Endothelial cell of umbilical vein (primary cell): Measurements from ENCODE around the gene ANO4. TPM values are rescaled to one million over a fixed set of nuclear protein-coding genes. Genes with fewer than 3 reads are reported as not detected.

ENCODE experiments used
- BruUV-seq: library from RNA; stranded (reverse); fragments of 400-500 nt; replicated peaks from 2 replicates; lab custom pipeline; 2021; lab: Mats Ljungman, UMichigan
- CTCF ChIA-PET: fragments of 300-600, 350-600 bp; sonication (Branson Sonifier 250); formaldehyde crosslinking; loops from one replicate; lab custom pipeline; 2021; ENCODE audit warnings: antibody characterized with exemption, inconsistent platforms; lab: Charles Lee
- POLR2A ChIA-PET: fragments of 300-600, 350-600 bp; sonication (Branson Sonifier 250); formaldehyde crosslinking; loops from one replicate; lab custom pipeline; 2021; ENCODE audit warnings: antibody characterized with exemption, inconsistent platforms; lab: Charles Lee
- DNase-seq: peaks from one replicate; pipeline ENCODE4 v3.0.0-alpha.2; 2011; ENCODE audit warnings: low read depth, low spot score
- FAIRE-seq: peaks from 2 replicates; lab custom pipeline; 2011; peaks lifted over from hg19 to GRCh38; lab: Jason Lieb, UNC
- H2AFZ ChIP-seq: 2 replicates; pipeline ENCODE4 v1.6.0; 2012; ENCODE audit warnings: low read depth, low read length, control low read depth, inconsistent platforms
- H3K27ac ChIP-seq: 2 replicates; pipeline ENCODE4 v1.5.1; 2011; ENCODE audit warnings: low read depth, mild to moderate bottlenecking, control low read depth, low read length, moderate library complexity; ENCODE audit not compliant: insufficient read depth
- H3K27me3 ChIP-seq, 2 experiments: 2 replicates each; pipeline versions ENCODE4 v1.6.0 to v1.6.1; 2011; ENCODE audit warnings: low read length in 2 of 2, mixed read lengths in 1 of 2; ENCODE audit not compliant: control insufficient read depth in 2 of 2, insufficient read depth in 2 of 2
- H3K36me3 ChIP-seq, 2 experiments: 2 replicates in 1 of 2; 3 replicates in 1 of 2; pipeline ENCODE4 v1.5.1; 2011; ENCODE audit warnings: low read length in 2 of 2, mild to moderate bottlenecking in 1 of 2, moderate library complexity in 1 of 2; ENCODE audit not compliant: control insufficient read depth in 2 of 2, insufficient read depth in 2 of 2; ENCODE audit errors: extremely low read depth in 1 of 2
- H3K4me1 ChIP-seq: 3 replicates; pipeline ENCODE4 v1.5.1; 2011; ENCODE audit warnings: mild to moderate bottlenecking, low read length; ENCODE audit not compliant: control insufficient read depth, insufficient read depth; ENCODE audit errors: extremely low read depth
- H3K4me2 ChIP-seq: 2 replicates; pipeline ENCODE4 v1.6.1; 2011; ENCODE audit warnings: low read length, control low read depth, mixed read lengths; ENCODE audit not compliant: insufficient read depth
- H3K4me3 ChIP-seq, 3 experiments: fragments of 200-600 bp in 1 of 3; sonication (generic), shearing (Covaris generic) in 1 of 3; replicated peaks in 1 of 3; 2 replicates each; pipeline ENCODE4 v1.5.1; 2011 to 2016; ENCODE audit warnings: control low read depth in 3 of 3, low read length in 3 of 3, mild to moderate bottlenecking in 2 of 3, inconsistent platforms in 1 of 3, low read depth in 1 of 3, moderate library complexity in 1 of 3; ENCODE audit not compliant: insufficient read depth in 1 of 3
- H3K79me2 ChIP-seq: 2 replicates; pipeline ENCODE4 v1.6.0; 2012; ENCODE audit warnings: low read length, inconsistent platforms; ENCODE audit not compliant: control insufficient read depth, insufficient read depth
- H3K9ac ChIP-seq: replicated peaks from 2 replicates; pipeline ENCODE3; 2011; ENCODE audit warnings: low read length, control low read depth; ENCODE audit not compliant: insufficient read depth; ENCODE audit errors: extremely low read depth
- H3K9me1 ChIP-seq: replicated peaks from 3 replicates; pipeline ENCODE4 v1.6.0; 2011; ENCODE audit warnings: mild to moderate bottlenecking, low read length; ENCODE audit not compliant: control insufficient read depth, insufficient read depth; ENCODE audit errors: extremely low read depth
- H3K9me3 ChIP-seq: replicated peaks from 2 replicates; pipeline ENCODE4 v1.5.1; 2012; ENCODE audit warnings: low read length, inconsistent platforms; ENCODE audit not compliant: control insufficient read depth, insufficient read depth
- H4K20me1 ChIP-seq: replicated peaks from 2 replicates; pipeline ENCODE3; 2011; ENCODE audit warnings: mild to moderate bottlenecking, low read length; ENCODE audit not compliant: control insufficient read depth, insufficient read depth; ENCODE audit errors: extremely low read depth
- CTCF ChIP-seq, 2 donors: IDR thresholded peaks; 1 replicate in 1 of 2; 2 replicates in 1 of 2; pipeline ENCODE4 v1.5.1; 2011; ENCODE audit warnings: low read length in 2 of 2, mild to moderate bottlenecking in 2 of 2, moderate library complexity in 2 of 2, control low read depth in 1 of 2, inconsistent platforms in 1 of 2, low read depth in 1 of 2; ENCODE audit not compliant: insufficient read depth in 1 of 2; ENCODE audit errors: extremely low read depth in 1 of 2
- EZH2 ChIP-seq: IDR thresholded peaks from 2 replicates; pipeline ENCODE4 v1.6.1; 2012; ENCODE audit warnings: borderline replicate concordance, low read depth, mild to moderate bottlenecking, moderate library complexity, low read length, inconsistent platforms; ENCODE audit not compliant: severe bottlenecking
- FOS ChIP-seq: IDR thresholded peaks from 2 replicates; pipeline ENCODE4 v1.6.1; 2011; ENCODE audit warnings: mild to moderate bottlenecking, low read length, moderate library complexity, borderline replicate concordance; ENCODE audit not compliant: insufficient read depth
- GATA2 ChIP-seq: IDR thresholded peaks from 2 replicates; pipeline ENCODE4 v1.7.0; 2011; ENCODE audit warnings: low read depth, mild to moderate bottlenecking, moderate library complexity, mixed read lengths, low read length; ENCODE audit not compliant: insufficient read length, insufficient read depth
- JUN ChIP-seq: IDR thresholded peaks from 2 replicates; pipeline ENCODE4 v1.6.1; 2011; ENCODE audit warnings: borderline replicate concordance, low read depth; ENCODE audit not compliant: insufficient read length, insufficient read depth
- MAX ChIP-seq: IDR thresholded peaks from 2 replicates; pipeline ENCODE4 v1.6.1; 2011; ENCODE audit not compliant: insufficient read depth, insufficient read length
- MYC ChIP-seq: IDR thresholded peaks from one replicate; pipeline ENCODE4 v1.6.1; 2011; ENCODE audit warnings: mild to moderate bottlenecking, low read depth, low read length
- POLR2A ChIP-seq: IDR thresholded peaks from 2 replicates; pipeline ENCODE4 v1.6.1; 2012; ENCODE audit warnings: low read depth, mild to moderate bottlenecking, control low read depth, low read length
- POLR2AphosphoS5 ChIP-seq: IDR thresholded peaks from 2 replicates; pipeline ENCODE4 v1.6.1; 2012; ENCODE audit warnings: low read depth, mild to moderate bottlenecking, control low read depth, low read length, moderate library complexity; ENCODE audit not compliant: insufficient read depth
- dilution Hi-C: fragments of 300-500 bp; cut with MboI; formaldehyde crosslinking; loops from one replicate; pipeline ENCODE4 v1.15.0; 2019; ENCODE audit warnings: low sequenced_read_pairs; ENCODE audit not compliant: extremely low pct_ligation_motif_present
- intact Hi-C: fragments of 100-400 bp; cut with micrococcal nuclease; formaldehyde crosslinking; loops from one replicate; pipeline ENCODE4 v1.10.0; 2022
- polyA plus RNA-seq, 4 experiments: library from polyadenylated mRNA; depleted of rRNA in 3 of 4; stranded (reverse) in 3 of 4; unstranded in 1 of 4; fragments of >200 nt; gene quantifications; 2 replicates each; pipeline versions ENCODE4 v1.2.1 to v1.2.3, GENCODE V29; 2011 to 2012; ENCODE audit warnings: missing spikeins in 1 of 4
- total RNA-seq: library from RNA; stranded (reverse); gene quantifications from 2 replicates; pipeline ENCODE4 v1.2.3, GENCODE V29; 2021

ANO4 gene
- total and polyA plus RNA-seq, 2 donors (not counting 3 experiments of a cell fraction or from before 2014, with no cell fraction given), result 0.25 TPM; not detected in 1

- FAIRE-seq (no peak), DNase-seq (no peak)
- no peak overlapping the region for H3K9ac ChIP-seq
- dilution Hi-C loops (no loop called here), intact Hi-C loops (no loop called here)
- no peaks in the 10 kb centered on the region for H3K36me3 ChIP-seq
- CTCF ChIA-PET, result interaction anchor here (2.0 kb wide), 1 partner anchor 12 kb away, joined by 4 read pairs; no protein-coding TSS in a partner anchor
- H3K79me2 ChIP-seq, result no peaks in the 10 kb centered on the region
- no peaks in the 10 kb centered on the region for H3K9me1 ChIP-seq
- no TSS peak for BruUV-seq
- no peak overlapping the region for H2AFZ ChIP-seq
- H3K4me2 ChIP-seq, result no peak overlapping the region
- H3K27ac ChIP-seq, result no peak overlapping the region
- peaks cover 2% of the 10 kb centered on the region for H3K9me3 ChIP-seq
- no peaks in the 10 kb centered on the region for H3K4me1 ChIP-seq
- TF ChIP-seq MAX (no peak), POLR2AphosphoS5 (no peak), FOS (no peak), MYC (no peak), POLR2A (no peak), EZH2 (no peak), CTCF (IDR thresholded peaks at IDR 0.05; ENCODE audit: extremely low read depth in 1 of 2, insufficient read depth in 1 of 2, low read depth in 1 of 2, low read length in 2 of 2) (no peak), GATA2 (no peak), JUN (no peak)
- POLR2A ChIA-PET, result no interaction called here
- H3K27me3 ChIP-seq, result no peaks in the 10 kb centered on the region
- no peak overlapping the region for H3K4me3 ChIP-seq
- no peaks in the 10 kb centered on the region for H4K20me1 ChIP-seq
Observed at GRCh38 chr12:100974747-100975146, 180.2 kb downstream of the ANO4 start.
